Heart left ventricle (tissue), 13 donors: ENCODE data around the gene GAN.

Experiments
- CTCF ChIP-seq, 12 donors: fragments of 200-600 bp; sonication (generic) in 4 of 12; IDR thresholded peaks; one replicate each; pipeline versions ENCODE4 v1.5.0 to v1.8.0; 2018 to 2022; ENCODE audit warnings: antibody characterized with exemption in 12 of 12, mild to moderate bottlenecking in 5 of 12
- POLR2A ChIP-seq, 2 donors: fragments of 450-650 bp; IDR thresholded peaks; one replicate each; pipeline ENCODE4 v1.6.1; 2017; ENCODE audit warnings: antibody characterized with exemption in 2 of 2, mild to moderate bottlenecking in 2 of 2, moderate library complexity in 2 of 2
- donor health status: ischemic (EF 13 %, LVEDD 7.1; RV severe dilation, severe dysfunction).
- donor health status: DM: no; HTN: yes; CAD: no.
- donor health status: DM: no; HTN: no; CAD: no.
- donor health status: ischemic (EF 25% LVEDD 6.9; RV normal size, moderate dysfunction).
- donor health status: ischemic (EF 25% LVEDD 5.7; RV mildly dilated, moderate dysfunction).
- donor health status: ischemic (EF 35%, LVEDD 5.7; RV mildly dilated, moderate dysfunction).
- donor health status: nonischemic (EF 11% LVEDD 7.7; RV severe dilation, severe dysfunction).
- donor health status: DM: yes; HTN: yes; CAD: no.
- donor health status: PGD.
- donor health status: ischemic (EF 29% LVEDD 5.4; RV normal size, mild dysfunction).
- donor health status: nonischemic (EF 23%, LVEDD 6.1; RV moderate dilation, normal function).

DNA sequence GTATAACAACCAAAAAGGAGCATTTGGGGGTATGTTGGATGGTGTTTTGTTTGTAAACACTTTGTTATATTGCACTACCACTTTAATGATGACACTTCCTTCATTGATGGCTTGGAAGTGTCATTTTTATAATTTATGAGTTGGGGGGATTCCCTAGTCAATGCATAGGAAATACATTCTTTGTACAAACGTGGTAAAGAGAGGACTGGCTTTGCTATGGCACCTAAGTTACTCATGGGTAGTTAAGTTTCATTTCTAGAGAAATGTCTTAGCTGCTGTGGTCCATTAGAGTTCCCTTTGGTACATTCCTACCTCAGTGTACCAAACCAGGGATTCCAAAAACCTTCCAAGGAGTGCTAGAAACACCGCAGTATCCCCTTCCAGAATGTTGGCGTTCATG is 66.2 kb downstream of the GAN start:
- no peak for TF ChIP-seq CTCF (IDR thresholded peaks at IDR 0.05)
- no peak for TF ChIP-seq POLR2A (IDR thresholded peaks at IDR 0.05)
